PFSK-1 (cell line): ENCODE data around the gene KRT81.

Source experiments
- FOXP2 ChIP-seq: optimal IDR thresholded peaks from 2 replicates; pipeline ENCODE3; 2011; ENCODE audit warnings: borderline replicate concordance, control low read depth, inconsistent platforms; ENCODE audit not compliant: insufficient read depth; ENCODE audit errors: extremely low read length, extremely low read depth
- POLR2AphosphoS5 ChIP-seq: IDR thresholded peaks from 2 replicates; pipeline ENCODE4 v1.6.1; 2012; ENCODE audit warnings: low read depth, mild to moderate bottlenecking, control low read depth, low read length, moderate library complexity
- REST ChIP-seq, 2 experiments: IDR thresholded peaks; 2 replicates each; pipeline versions ENCODE4 v1.6.1 to v1.8.0; 2011 to 2012; ENCODE audit warnings: low read depth in 2 of 2, low read length in 2 of 2, control low read depth in 1 of 2, inconsistent platforms in 1 of 2, mild to moderate bottlenecking in 1 of 2, moderate library complexity in 1 of 2; ENCODE audit not compliant: insufficient read depth in 1 of 2
- SIN3A ChIP-seq: IDR thresholded peaks from 2 replicates; pipeline ENCODE4 v1.6.1; 2012; ENCODE audit warnings: mild to moderate bottlenecking, low read length, moderate library complexity, borderline replicate concordance; ENCODE audit not compliant: insufficient read depth
- TAF1 ChIP-seq: IDR thresholded peaks from 2 replicates; pipeline ENCODE4 v1.6.1; 2012; ENCODE audit warnings: low read length, control low read depth, borderline replicate concordance; ENCODE audit not compliant: insufficient read depth

GRCh38 chr12:52307836-52308805, 16.8 kb upstream of the KRT81 start:
- no peak for TF ChIP-seq TAF1
- no peak for TF ChIP-seq POLR2AphosphoS5
- TF ChIP-seq REST (IDR thresholded peaks at IDR 0.05; ENCODE audit: insufficient read depth in 1 of 2, low read depth in 2 of 2, low read length in 2 of 2): no peak
- no peak for TF ChIP-seq SIN3A
- TF ChIP-seq FOXP2: no peak
